ENCODE results near the gene BAG2. TPM values are rescaled to one million over a fixed set of nuclear protein-coding genes. Genes with fewer than 3 reads are reported as not detected.
A peak's percentile ranks its signal among the peaks of the same experiment; 100 is the strongest.

Gene BAG2
- polyA plus RNA-seq (ENCODE audit: insufficient read length) = 6.3 TPM
- long read RNA-seq, donor 1, full-length matches to known transcripts = 9 of 9 reads
- long read RNA-seq, donor 1, partial matches to known transcripts = 0 of 9 reads
- long read RNA-seq, donor 1, other reads (novel, unspliced or antisense) = 0 of 9 reads
- long read RNA-seq, donor 2, full-length matches to known transcripts = 5 of 5 reads
- long read RNA-seq, donor 2, partial matches to known transcripts = 0 of 5 reads
- long read RNA-seq, donor 2, other reads (novel, unspliced or antisense) = 0 of 5 reads
- long read RNA-seq, donor 3, full-length matches to known transcripts = 4 of 21 reads
- long read RNA-seq, donor 3, partial matches to known transcripts = 6 of 21 reads
- long read RNA-seq, donor 3, other reads (novel, unspliced or antisense) = 11 of 21 reads
- long read RNA-seq, donor 4, full-length matches to known transcripts = 1 of 1 reads
- long read RNA-seq, donor 4, partial matches to known transcripts = 0 of 1 reads
- long read RNA-seq, donor 4, other reads (novel, unspliced or antisense) = 0 of 1 reads
- long read RNA-seq, donor 5, full-length matches to known transcripts = 18 of 18 reads
- long read RNA-seq, donor 5, partial matches to known transcripts = 0 of 18 reads
- long read RNA-seq, donor 5, other reads (novel, unspliced or antisense) = 0 of 18 reads
- long read RNA-seq, donor 6, full-length matches to known transcripts = 10 of 10 reads
- long read RNA-seq, donor 6, partial matches to known transcripts = 0 of 10 reads
- long read RNA-seq, donor 6, other reads (novel, unspliced or antisense) = 0 of 10 reads
- long read RNA-seq, donor 7, full-length matches to known transcripts = 11 of 17 reads
- long read RNA-seq, donor 7, partial matches to known transcripts = 6 of 17 reads
- long read RNA-seq, donor 7, other reads (novel, unspliced or antisense) = 0 of 17 reads
- long read RNA-seq, donor 8, full-length matches to known transcripts = 2 of 2 reads
- long read RNA-seq, donor 8, partial matches to known transcripts = 0 of 2 reads
- long read RNA-seq, donor 8, other reads (novel, unspliced or antisense) = 0 of 2 reads

DNA sequence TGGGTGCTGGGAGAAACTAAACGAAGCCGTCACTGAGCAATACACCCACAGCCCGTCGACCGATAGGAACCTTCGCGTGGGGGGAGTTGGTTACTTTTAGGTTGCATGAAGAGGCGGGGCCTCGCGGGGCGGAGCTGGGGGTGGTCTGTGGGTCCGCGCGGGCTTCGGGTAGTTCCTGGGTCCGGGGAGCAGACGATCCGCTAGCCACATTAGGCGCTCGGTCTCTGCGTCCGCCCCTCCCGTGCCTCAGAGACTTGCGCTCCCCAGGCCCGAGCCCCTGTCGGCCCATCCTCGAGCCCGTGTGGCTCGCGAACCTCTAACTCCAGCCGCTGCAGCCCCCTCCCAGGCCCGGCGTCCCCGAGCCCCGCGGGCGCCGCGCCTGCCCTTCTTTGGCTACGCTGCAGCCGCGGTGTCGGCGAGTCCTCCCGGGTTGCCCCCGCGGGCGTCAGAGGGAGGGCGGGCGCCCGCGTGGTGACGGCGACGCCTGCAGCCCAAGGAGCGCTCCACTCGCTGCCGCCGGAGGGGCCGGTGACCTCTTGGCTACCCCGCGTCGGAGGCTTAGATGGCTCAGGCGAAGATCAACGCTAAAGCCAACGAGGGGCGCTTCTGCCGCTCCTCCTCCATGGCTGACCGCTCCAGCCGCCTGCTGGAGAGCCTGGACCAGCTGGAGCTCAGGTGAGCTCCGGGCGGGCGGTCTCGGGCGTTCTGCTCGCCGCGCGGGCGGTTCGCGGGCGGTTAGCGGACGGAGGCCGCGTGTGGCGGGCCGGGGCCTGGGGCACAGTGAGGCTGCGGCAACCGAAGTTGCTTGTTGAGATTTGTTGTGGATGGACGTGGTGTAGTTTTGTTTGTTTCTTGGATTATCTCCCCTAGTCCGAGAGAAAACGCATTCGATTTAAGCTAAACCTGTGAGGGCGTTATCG lies at the start of gene BAG2:
BAG2 (plus strand) TSS at position 191 of the 920 bp plus-strand sequence; CDS start at position 563, 372 bp downstream.
- peak; percentile 72 for DNase-seq

DNA sequence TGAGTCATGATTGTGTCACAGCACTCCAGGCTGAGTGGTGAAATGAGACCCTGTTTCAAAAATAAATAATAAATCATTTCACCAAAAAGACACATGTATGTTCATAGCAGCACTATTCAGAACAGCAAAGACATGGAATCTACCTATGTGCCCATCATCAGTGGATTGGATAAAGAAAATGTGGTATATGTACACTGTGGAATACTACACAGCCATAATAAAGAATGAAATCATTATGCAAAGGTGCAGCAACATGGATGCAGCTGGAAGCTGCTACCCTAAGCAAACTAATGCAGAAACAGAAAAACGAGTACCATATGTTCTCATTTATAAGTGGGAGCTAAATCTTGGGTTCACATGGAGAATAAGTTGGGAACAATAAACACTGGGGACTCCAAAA lies 49.0 kb upstream of the BAG2 start:
- DNase-seq = no peak

DNA sequence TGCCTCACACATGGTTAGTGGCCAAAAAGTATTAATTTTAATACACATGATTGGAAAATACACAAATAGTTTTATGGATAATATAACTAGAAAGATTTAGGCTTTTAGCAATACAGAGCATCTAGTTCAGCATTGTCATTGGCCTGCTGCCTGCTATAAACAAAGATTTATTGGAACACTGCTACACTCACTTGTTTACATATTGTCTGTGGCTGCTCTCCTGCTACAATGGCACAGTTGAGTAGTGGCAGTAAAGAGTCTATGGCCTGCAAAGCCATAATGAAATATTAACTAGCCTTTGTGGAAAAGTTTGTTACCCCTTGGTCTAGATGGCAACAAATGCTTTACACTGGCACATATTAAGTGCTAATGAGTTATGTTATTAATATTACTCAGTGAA lies 44.4 kb upstream of the BAG2 start:
- DNase-seq = no peak

DNA sequence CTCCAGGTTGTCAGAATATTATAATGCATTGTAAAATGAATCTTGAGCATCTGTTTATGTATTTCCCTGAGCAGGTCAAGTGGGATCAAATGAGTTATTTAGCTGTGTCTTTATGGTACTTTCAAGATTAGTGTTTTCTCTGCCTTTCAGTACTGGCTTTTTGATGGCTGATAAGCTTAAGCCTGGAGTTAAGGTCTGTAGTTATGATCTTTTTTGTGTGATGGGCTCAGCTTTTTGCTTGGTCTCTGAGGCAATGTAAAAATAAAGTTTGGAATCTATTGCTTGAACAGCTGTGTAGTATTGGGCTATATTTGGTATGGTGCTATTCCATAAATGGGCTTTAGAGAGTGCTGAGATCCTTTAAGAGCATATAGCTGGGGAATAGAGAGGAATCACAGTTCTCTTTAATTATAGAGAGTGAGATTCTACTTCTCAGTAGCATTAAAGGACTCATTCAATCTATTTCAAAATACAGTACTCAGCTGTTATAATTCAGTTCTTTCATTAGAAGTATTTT lies 41.4 kb upstream of the BAG2 start:
- no peak for DNase-seq

DNA sequence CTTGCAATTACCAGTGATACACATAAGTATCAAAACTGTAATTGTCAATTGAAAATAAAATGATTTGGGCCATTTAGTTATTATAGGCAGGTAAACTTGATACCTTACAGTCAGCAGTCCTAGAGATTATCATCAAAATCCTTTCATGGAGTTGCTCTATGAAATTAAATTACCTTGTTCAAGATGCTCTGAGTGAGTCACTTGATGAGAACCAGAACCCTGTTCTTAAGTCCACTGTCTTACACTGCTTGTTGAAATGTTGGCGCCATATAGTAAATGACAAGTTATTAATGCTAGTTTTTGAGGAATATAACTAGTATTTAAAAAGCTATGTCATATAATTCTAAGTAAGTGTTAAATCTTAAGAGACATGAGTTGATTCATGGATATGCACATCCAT lies 37.2 kb upstream of the BAG2 start:
- DNase-seq = no peak

DNA sequence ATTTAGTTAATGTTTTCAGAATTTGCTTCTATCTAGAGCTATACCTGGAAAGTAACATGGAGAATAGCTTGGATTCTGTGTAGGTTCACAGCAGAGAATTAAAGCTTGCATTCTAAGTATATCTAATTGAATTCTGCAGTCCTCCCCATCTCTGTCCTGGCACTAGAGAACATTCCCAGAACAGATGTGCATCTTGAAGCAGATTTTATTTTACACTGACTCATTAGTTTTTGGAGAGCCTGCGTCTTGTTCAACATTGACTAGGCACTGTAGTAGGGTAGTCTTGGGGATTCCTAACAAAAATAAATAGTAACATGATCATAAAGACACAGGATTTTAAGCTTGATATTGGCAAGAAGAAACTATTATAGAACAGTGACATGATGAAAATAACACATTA lies 36.2 kb upstream of the BAG2 start:
- DNase-seq = no peak

DNA sequence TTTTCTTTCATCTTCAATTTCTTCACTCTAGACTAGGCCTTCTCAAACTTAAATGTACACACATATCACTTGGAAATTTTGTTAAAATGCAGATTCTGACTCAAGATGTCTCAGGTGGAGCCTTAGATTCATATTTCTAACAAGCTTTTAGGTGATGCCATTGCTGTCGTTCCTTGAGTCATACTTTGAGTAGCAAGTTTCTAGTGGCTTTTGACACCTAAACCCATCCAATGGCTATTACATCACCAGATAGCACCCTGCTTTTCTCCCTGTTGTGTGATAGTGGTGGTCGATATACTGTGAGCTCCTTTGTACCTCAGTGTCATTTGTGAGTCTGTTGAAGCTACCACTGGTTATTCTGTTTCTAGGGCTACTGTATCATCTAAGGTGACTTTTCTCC lies 34.8 kb upstream of the BAG2 start:
- DNase-seq = no peak

DNA sequence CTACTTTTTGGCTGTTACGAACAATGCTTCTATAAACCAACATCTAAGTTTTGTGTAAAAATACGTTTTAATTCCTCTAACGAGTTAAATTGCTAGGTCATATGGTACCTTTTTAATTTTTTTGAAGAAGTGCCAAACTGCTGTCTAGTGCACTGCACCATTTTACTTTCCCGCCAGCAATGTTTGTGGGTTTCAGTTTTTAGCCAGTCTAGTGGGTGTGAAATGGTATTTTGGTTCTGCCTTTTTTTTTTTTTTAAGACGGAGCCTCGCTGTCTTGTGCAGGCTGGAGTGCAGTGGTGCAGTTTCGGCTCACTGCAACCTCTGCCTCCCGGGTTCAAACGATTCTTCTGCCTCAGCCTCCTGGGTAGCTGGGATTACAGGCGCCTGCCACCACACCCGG lies 34.1 kb upstream of the BAG2 start:
- no peak for DNase-seq

DNA sequence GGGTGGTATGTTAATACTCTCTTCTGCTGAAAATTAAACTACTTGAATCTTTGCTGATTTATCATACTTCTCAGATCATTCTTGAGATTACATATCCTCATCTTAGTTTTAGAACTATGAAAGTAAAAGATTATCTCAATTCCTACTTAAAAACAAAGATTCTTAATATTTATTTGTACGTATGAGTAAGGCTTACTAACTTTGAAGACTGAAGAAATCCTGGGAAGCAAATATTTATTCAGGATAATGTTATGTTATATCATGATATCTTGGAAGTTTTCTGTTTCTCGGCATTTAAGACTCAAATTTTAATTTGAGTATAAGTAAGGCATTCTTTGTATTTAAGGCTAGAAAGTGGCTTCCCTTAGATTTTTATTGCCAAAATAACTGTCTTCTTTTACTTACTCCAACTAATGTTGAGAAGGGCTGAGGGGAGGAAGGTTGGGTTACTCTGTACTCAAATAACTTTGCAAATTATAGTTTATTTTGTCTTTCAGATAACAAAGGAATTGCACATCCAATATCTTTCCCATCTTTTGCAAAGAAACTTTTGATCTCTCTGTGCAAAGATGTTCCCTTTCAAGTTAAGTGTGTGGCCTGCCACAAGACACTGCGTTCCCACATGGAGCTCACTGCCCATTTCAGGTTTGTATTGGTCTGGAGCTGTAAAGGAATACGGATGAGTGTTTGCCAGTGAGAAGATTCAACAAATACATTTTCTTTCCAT lies 30.5 kb upstream of the BAG2 start:
- no peak for DNase-seq

DNA sequence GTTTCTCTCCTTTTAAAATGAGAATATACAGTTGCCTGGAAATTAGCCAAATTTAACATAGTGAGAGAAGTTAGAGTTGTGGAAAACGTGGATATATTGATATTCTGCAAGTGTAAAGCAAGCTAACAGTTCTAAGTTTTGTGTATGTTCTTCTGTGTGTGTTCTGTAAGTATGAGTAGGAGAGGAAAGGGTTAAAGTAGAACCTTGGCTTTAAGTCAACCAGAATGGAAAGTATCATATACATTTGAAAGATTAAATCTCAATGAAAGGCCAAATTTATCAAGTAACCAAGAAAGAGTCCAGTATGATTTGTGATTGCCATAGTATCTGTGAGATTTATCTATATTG lies 30.0 kb upstream of the BAG2 start:
- DNase-seq = no peak

DNA sequence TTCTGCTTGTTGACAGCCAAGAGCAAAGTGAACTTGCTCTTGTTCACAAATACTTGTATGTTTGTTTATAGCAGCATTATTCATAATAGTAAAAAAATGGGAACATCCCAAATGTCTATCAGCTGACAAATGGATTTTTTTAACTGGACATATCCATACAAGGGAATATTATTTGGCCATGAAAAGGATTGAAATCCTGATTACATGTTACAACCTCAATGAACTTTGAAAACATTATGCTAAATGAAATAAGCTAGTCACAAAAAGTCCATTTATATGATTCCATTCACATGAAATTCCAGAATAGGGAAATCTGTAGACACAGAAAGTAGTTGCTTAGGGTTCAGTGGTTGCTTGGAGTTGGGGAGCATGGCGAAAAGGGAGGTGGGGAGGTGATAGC lies 28.4 kb upstream of the BAG2 start:
- DNase-seq = no peak

DNA sequence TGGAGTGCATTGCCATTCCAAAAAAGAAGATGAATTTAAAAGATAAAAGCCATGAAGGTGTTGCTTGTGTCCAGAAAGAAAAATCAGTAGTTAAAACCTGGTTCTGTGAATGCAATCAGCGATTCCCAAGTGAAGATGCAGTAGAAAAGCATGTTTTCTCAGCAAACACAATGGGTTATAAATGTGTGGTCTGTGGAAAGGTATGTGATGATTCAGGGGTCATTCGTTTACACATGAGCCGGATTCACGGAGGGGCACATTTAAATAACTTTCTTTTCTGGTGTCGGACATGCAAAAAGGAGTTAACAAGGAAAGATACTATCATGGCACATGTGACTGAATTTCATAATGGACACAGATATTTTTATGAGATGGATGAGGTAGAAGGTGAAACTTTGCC lies 24.7 kb upstream of the BAG2 start:
- DNase-seq = no peak

DNA sequence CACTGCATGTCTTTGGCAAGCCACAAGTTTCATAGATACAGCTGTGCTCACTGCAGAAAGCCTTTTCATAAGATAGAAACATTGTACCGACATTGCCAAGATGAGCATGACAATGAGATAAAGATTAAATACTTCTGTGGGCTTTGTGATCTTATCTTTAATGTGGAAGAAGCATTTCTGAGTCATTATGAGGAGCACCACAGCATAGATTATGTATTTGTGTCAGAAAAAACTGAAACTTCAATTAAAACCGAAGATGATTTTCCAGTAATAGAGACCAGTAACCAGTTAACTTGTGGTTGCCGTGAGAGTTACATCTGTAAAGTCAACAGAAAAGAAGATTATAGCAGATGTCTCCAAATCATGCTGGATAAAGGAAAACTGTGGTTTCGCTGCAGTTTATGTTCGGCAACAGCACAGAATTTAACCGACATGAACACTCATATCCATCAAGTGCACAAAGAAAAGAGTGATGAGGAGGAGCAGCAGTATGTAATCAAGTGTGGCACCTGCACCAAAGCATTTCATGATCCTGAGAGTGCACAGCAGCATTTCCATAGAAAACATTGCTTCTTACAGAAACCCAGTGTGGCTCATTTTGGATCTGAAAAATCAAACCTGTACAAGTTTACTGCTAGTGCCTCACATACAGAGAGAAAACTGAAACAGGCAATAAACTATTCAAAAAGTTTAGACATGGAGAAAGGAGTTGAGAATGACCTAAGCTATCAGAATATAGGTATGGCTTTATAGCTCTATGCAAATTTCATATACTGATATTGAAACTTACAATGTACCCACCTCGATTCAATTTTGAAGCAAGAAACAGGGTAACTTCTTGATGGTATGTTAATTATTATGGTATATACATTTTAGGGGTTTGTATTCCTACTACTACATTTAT lies 23.9 kb upstream of the BAG2 start:
- DNase-seq = no peak

DNA sequence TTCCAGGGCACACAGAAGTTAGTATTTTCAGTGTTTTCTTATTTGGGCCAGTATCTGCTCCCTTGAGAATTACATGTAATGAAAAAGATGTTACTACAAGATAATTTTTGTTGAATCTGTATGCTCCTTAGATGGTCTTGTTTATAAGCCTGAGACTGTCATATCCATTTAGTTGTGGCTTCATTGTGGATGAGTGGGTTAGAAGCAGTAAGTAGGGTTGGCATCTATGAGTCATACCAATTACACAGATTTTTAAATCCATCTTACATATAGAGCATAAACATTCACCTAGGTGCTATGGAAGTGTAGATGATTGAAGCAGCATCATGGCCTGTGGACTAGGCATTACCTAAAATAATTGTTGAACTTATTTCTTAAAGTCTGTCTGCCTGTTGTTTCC lies 13.5 kb upstream of the BAG2 start:
- no peak for DNase-seq

DNA sequence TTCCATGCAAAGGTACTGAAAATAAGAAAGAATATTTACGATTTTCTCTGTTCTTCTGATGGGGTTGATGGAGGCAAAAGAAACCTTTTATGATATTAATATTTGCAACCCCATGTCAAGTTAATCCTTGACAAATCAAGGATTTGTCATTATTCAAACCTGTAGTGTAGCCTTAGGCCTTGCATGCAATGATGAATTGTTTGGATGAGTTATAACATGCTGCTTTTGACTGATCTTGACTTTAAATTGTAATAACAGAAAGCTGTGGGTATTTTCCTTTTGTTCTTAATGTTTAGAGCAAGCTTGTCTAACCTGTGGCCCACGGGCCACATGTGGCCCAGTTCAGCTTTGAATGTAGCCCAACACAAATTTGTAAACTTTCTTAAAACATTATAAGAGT lies 13.0 kb upstream of the BAG2 start:
- no peak for DNase-seq

DNA sequence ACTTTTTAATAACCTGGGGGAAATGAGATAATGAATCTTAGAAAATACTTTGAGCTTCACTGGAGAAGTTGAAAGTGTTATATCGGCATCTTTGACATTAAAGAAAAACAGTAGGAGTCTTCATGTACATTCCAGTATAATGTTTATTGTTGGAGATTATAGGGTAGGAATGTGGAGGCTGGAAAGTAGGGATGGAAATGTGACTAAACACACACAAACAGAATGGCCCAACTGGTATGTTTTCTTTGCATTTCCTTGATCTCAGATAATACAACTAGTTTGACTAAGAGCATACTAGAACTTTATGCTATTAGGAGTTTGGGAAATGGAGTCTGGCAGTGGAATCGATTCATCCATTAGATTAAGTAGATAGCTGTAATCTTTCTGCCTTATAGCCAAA lies 10.1 kb upstream of the BAG2 start:
- DNase-seq = no peak

DNA sequence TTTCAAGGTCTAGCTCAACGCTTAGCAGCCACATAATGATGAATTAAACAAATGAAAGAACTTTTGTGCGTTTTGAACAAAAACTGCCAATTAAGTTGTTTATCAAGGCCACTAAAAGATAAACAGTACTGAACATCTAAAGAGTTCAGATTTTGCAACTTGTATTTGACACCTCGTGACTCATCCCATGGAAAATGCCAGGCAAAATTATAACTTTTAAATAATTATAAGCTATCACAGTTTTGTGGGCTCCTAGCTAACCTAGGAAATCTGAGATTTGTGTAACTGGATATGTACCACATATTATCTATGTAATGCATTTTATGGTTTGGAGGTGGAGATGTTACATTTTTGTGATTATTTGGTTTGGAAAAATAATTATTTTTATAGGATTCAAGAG lies 9.6 kb upstream of the BAG2 start:
- DNase-seq = no peak

DNA sequence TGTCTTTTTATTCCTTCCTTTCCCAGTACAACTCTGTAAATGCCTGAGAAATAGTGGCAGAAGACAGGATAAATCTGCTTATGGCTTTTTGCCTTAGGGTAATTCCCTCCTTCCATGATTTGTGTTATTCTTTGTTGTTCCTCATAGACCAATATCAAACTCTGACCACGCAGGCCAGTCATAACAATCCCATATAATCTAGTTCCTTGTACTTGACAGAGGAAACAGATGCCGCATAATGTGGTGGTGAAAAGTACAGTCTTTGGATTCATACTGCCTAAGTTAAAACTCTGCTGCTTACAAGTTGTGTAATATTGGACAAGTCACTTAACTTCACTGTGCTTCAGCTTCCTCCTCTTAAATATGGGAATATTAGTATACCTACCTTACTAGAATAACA lies 8.2 kb upstream of the BAG2 start:
- DNase-seq = no peak

DNA sequence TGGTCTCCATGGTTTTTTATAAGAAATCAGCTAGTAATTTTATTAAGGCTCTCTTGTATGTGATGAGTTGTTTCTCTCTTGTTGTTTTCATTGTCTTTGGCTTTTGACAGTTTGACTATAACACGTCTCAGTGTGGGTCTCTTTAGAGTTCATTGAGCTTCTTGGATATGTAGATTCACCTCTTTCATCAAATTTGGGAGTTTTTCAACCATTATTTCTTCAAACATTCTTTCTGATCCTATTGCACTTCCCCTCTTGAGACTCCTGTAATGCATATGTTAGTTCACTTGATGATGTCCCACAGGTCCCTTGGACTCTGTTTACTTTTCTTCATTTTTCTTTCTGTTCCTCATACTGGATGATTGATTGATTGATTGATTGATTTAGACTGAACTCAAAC lies 7.0 kb upstream of the BAG2 start:
- no peak for DNase-seq

Measured in left kidney (tissue), 8 donors.